GM23338 (cell line): ENCODE measurements around the gene SAA1.

Experiments used
- CREB1 ChIP-seq: fragments of 250-450 bp; sonication (Bioruptor Pico); IDR thresholded peaks from 2 replicates; pipeline ENCODE4 v1.5.0; 2020; ENCODE audit warnings: low read depth, mild to moderate bottlenecking, moderate library complexity
- CTCF ChIP-seq, 2 experiments: fragments of 200-600 bp in 1 of 2; sonication (generic) in 1 of 2; conservative IDR thresholded peaks; 2 replicates each; pipeline versions ENCODE4 v1.5.1 to v1.6.1; 2016 to 2017; ENCODE audit warnings: antibody characterized with exemption in 2 of 2, low read depth in 2 of 2, mild to moderate bottlenecking in 2 of 2, moderate library complexity in 1 of 2
- EZH2 ChIP-seq: fragments of 200-600 bp; sonication (generic); IDR thresholded peaks from one replicate; pipeline ENCODE4 v1.8.0; 2017; ENCODE audit warnings: antibody characterized with exemption, mild to moderate bottlenecking, low read depth; ENCODE audit not compliant: unreplicated experiment
- EZH2phosphoT487 ChIP-seq: fragments of 200-600 bp; sonication (generic); IDR thresholded peaks from one replicate; pipeline ENCODE4 v1.8.1; 2018; ENCODE audit warnings: antibody characterized with exemption; ENCODE audit not compliant: unreplicated experiment
- JUNB ChIP-seq: IDR thresholded peaks from one replicate; pipeline ENCODE4 v1.6.1; 2016; ENCODE audit warnings: antibody characterized with exemption; ENCODE audit not compliant: unreplicated experiment
- NANOG ChIP-seq: IDR thresholded peaks from 2 replicates; pipeline ENCODE4 v1.6.1; 2016; ENCODE audit warnings: antibody characterized with exemption, borderline replicate concordance
- POLR2AphosphoS5 ChIP-seq: IDR thresholded peaks from 2 replicates; pipeline ENCODE4 v1.6.1; 2016; ENCODE audit warnings: antibody characterized with exemption, low read depth
- REST ChIP-seq: IDR thresholded peaks from one replicate; pipeline ENCODE4 v1.6.1; 2018; ENCODE audit warnings: antibody characterized with exemption; ENCODE audit not compliant: unreplicated experiment
- ZNF114 ChIP-seq: fragments of 250-450 bp; sonication (Bioruptor Pico); IDR thresholded peaks from 2 replicates; pipeline ENCODE4 v1.5.0; 2020; ENCODE audit warnings: mild to moderate bottlenecking, moderate library complexity
- ZNF331 ChIP-seq: fragments of 250-450 bp; sonication (Bioruptor Pico); IDR thresholded peaks from 2 replicates; pipeline ENCODE4 v1.5.0; 2020; ENCODE audit warnings: low read depth, mild to moderate bottlenecking, moderate library complexity
- ZNF462 ChIP-seq: fragments of 250-450 bp; sonication (Bioruptor Pico); IDR thresholded peaks from 2 replicates; pipeline ENCODE4 v1.5.0; 2020; ENCODE audit warnings: mild to moderate bottlenecking, moderate library complexity

- TF ChIP-seq POLR2AphosphoS5 (no peak), CTCF (conservative IDR thresholded peaks at IDR 0.05; ENCODE audit: low read depth in 2 of 2) (no peak), CREB1 (CRISPR knock-in tag) (no peak), REST (no peak), EZH2 (no peak), EZH2phosphoT487 (no peak), ZNF114 (CRISPR knock-in tag) (no peak), ZNF331 (no peak), JUNB (no peak), NANOG (no peak), ZNF462 (CRISPR knock-in tag) (no peak)
Measured at GRCh38 chr11:18235394-18236334, 30.4 kb upstream of the SAA1 start.
